GM23338 (cell line): Measurements from ENCODE around the gene PHC3.

ENCODE experiments used
- CREB1 ChIP-seq: fragments of 250-450 bp; sonication (Bioruptor Pico); IDR thresholded peaks from 2 replicates; pipeline ENCODE4 v1.5.0; 2020; ENCODE audit warnings: low read depth, mild to moderate bottlenecking, moderate library complexity
- CTCF ChIP-seq, 2 experiments: fragments of 200-600 bp in 1 of 2; sonication (generic) in 1 of 2; conservative IDR thresholded peaks; 2 replicates each; pipeline versions ENCODE4 v1.5.1 to v1.6.1; 2016 to 2017; ENCODE audit warnings: antibody characterized with exemption in 2 of 2, low read depth in 2 of 2, mild to moderate bottlenecking in 2 of 2, moderate library complexity in 1 of 2
- EZH2 ChIP-seq: fragments of 200-600 bp; sonication (generic); IDR thresholded peaks from one replicate; pipeline ENCODE4 v1.8.0; 2017; ENCODE audit warnings: antibody characterized with exemption, mild to moderate bottlenecking, low read depth; ENCODE audit not compliant: unreplicated experiment
- EZH2phosphoT487 ChIP-seq: fragments of 200-600 bp; sonication (generic); IDR thresholded peaks from one replicate; pipeline ENCODE4 v1.8.1; 2018; ENCODE audit warnings: antibody characterized with exemption; ENCODE audit not compliant: unreplicated experiment
- JUNB ChIP-seq: IDR thresholded peaks from one replicate; pipeline ENCODE4 v1.6.1; 2016; ENCODE audit warnings: antibody characterized with exemption; ENCODE audit not compliant: unreplicated experiment
- NANOG ChIP-seq: IDR thresholded peaks from 2 replicates; pipeline ENCODE4 v1.6.1; 2016; ENCODE audit warnings: antibody characterized with exemption, borderline replicate concordance
- POLR2AphosphoS5 ChIP-seq: IDR thresholded peaks from 2 replicates; pipeline ENCODE4 v1.6.1; 2016; ENCODE audit warnings: antibody characterized with exemption, low read depth
- ZNF114 ChIP-seq: fragments of 250-450 bp; sonication (Bioruptor Pico); IDR thresholded peaks from 2 replicates; pipeline ENCODE4 v1.5.0; 2020; ENCODE audit warnings: mild to moderate bottlenecking, moderate library complexity
- ZNF331 ChIP-seq: fragments of 250-450 bp; sonication (Bioruptor Pico); IDR thresholded peaks from 2 replicates; pipeline ENCODE4 v1.5.0; 2020; ENCODE audit warnings: low read depth, mild to moderate bottlenecking, moderate library complexity
- TF ChIP-seq, protein P1 (sequence below): IDR thresholded peaks from one replicate; pipeline ENCODE4 v1.6.1; 2018; ENCODE audit warnings: antibody characterized with exemption; ENCODE audit not compliant: unreplicated experiment
- TF ChIP-seq, protein P2 (sequence below): IDR thresholded peaks from 2 replicates; pipeline ENCODE4 v1.6.1; 2016; ENCODE audit warnings: antibody characterized with exemption

DNA sequence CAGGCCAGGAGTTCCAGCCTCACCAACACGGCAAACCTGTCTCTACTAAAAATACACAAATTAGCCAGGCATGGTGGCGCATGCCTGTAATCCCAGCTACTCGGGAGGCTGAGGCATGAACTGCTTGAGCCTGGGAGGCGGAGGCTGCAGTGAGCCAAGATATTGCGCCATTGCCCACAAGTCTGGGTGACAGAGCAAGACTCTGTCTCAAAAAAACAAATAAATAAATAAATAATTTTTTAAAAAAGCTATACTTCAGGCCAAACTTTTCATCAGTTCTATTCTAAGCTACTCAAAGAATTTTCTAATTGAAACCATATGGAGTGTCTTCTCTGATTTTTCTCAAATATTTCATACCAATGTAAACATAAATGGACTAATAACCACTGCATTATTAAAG, 43.5 kb downstream of the PHC3 start:
- TF ChIP-seq, protein P1, sequence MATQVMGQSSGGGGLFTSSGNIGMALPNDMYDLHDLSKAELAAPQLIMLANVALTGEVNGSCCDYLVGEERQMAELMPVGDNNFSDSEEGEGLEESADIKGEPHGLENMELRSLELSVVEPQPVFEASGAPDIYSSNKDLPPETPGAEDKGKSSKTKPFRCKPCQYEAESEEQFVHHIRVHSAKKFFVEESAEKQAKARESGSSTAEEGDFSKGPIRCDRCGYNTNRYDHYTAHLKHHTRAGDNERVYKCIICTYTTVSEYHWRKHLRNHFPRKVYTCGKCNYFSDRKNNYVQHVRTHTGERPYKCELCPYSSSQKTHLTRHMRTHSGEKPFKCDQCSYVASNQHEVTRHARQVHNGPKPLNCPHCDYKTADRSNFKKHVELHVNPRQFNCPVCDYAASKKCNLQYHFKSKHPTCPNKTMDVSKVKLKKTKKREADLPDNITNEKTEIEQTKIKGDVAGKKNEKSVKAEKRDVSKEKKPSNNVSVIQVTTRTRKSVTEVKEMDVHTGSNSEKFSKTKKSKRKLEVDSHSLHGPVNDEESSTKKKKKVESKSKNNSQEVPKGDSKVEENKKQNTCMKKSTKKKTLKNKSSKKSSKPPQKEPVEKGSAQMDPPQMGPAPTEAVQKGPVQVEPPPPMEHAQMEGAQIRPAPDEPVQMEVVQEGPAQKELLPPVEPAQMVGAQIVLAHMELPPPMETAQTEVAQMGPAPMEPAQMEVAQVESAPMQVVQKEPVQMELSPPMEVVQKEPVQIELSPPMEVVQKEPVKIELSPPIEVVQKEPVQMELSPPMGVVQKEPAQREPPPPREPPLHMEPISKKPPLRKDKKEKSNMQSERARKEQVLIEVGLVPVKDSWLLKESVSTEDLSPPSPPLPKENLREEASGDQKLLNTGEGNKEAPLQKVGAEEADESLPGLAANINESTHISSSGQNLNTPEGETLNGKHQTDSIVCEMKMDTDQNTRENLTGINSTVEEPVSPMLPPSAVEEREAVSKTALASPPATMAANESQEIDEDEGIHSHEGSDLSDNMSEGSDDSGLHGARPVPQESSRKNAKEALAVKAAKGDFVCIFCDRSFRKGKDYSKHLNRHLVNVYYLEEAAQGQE: no peak
- no peak for TF ChIP-seq POLR2AphosphoS5
- TF ChIP-seq CTCF (conservative IDR thresholded peaks at IDR 0.05; ENCODE audit: low read depth in 2 of 2): no peak
- no peak for TF ChIP-seq ZNF114
- no peak for TF ChIP-seq EZH2
- no peak for TF ChIP-seq EZH2phosphoT487
- no peak for TF ChIP-seq NANOG
- TF ChIP-seq, protein P2, sequence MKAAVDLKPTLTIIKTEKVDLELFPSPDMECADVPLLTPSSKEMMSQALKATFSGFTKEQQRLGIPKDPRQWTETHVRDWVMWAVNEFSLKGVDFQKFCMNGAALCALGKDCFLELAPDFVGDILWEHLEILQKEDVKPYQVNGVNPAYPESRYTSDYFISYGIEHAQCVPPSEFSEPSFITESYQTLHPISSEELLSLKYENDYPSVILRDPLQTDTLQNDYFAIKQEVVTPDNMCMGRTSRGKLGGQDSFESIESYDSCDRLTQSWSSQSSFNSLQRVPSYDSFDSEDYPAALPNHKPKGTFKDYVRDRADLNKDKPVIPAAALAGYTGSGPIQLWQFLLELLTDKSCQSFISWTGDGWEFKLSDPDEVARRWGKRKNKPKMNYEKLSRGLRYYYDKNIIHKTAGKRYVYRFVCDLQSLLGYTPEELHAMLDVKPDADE: no peak
- no peak for TF ChIP-seq CREB1
- no peak for TF ChIP-seq JUNB
- TF ChIP-seq ZNF331 (CRISPR knock-in tag): no peak
